ENCODE data around the gene SNF8. TPM values are rescaled to one million over a fixed set of nuclear protein-coding genes. Genes with fewer than 3 reads are reported as not detected.

The SNF8 gene
- total and polyA plus RNA-seq, 2 of the 4 experiments (the other 2 are of a cell fraction): 171 to 181 TPM

- in situ Hi-C loops (cut with MboI; ENCODE audit: low sequenced_read_pairs): no loop called here
- Histone ChIP-seq H3K4me2 (ENCODE audit: low read depth, low read length) (peak overlapping the region; percentile 91), H4K8ac (ENCODE audit: low read depth in 2 of 2, low read length in 2 of 2) (peak overlapping the region in 1 of 2 experiments; percentile 66; a peak in 1 of 4 replicates), H3K4ac (ENCODE audit: low read depth, low read length) (peak overlapping the region; percentile 57), H3K36me3 (ENCODE audit: control insufficient read depth, insufficient read depth, low read length) (peaks cover 16% of the 10 kb centered on the region), H3K18ac (ENCODE audit: low read depth, low read length) (no peak overlapping the region), H2BK20ac (ENCODE audit: low read depth, low read length) (no peak overlapping the region), H4K5ac (ENCODE audit: low read depth, low read length) (no peak overlapping the region), H3K9me1 (ENCODE audit: insufficient read depth, low read length) (peaks cover 4% of the 10 kb centered on the region; the same call in 1 of the 2 replicates), H3K9ac (ENCODE audit: low read depth, low read length) (peak overlapping the region; percentile 48; the same call in 1 of the 2 replicates), H2BK120ac (ENCODE audit: low read depth, low read length) (no peak overlapping the region), H2AK9ac (replicated peaks; ENCODE audit: low read depth, low read length, poor library complexity) (peak overlapping the region; percentile 100), H3K23ac (ENCODE audit: low read depth, low read length) (peak overlapping the region; percentile 75; the same call in 1 of the 2 replicates), H3K4me3 (ENCODE audit: insufficient read depth, low read depth, low read length) (peak overlapping the region; percentile 59; the same call in 1 of the 2 replicates), H3K27me3 (ENCODE audit: control insufficient read depth, insufficient read depth, low read length) (no peaks in the 10 kb centered on the region), H3K79me1 (ENCODE audit: low read depth in 1 of 2, low read length in 2 of 2) (peaks cover 18 to 26% of the 10 kb centered on the region in 2 experiments; a peak in 3 of 4 replicates), H2BK15ac (ENCODE audit: low read depth, low read length) (no peak overlapping the region), H2BK5ac (ENCODE audit: low read depth, low read length, poor library complexity, severe bottlenecking) (no peak overlapping the region), H3K14ac (replicated peaks; ENCODE audit: low read depth, low read length) (peak overlapping the region; percentile 52; the same call in 1 of the 2 replicates), H3K4me1 (ENCODE audit: control insufficient read depth, insufficient read depth, low read length) (peaks cover 1% of the 10 kb centered on the region; the same call in 1 of the 2 replicates), H3K27ac (ENCODE audit: insufficient read depth, low read length) (no peak overlapping the region), H2AK5ac (ENCODE audit: low read depth, low read length) (peak overlapping the region; percentile 95), H3K56ac (ENCODE audit: extremely low read depth, insufficient read depth, low read length) (0 out of 2 replicates have a peak overlapping the region, but pooled peaks have one; percentile 46), H4K91ac (ENCODE audit: insufficient read depth, low read depth, low read length) (no peak overlapping the region), H2AFZ (replicated peaks; ENCODE audit: low read length, poor library complexity) (no peak overlapping the region), H3K9me3 (ENCODE audit: control insufficient read depth, insufficient read depth, low read length) (no peaks in the 10 kb centered on the region), H4K20me1 (ENCODE audit: insufficient read depth, low read length) (no peaks in the 10 kb centered on the region)
- POLR2A ChIA-PET (ENCODE audit: unreplicated experiment): no interaction called here
- no peak for ATAC-seq (ENCODE audit: low read depth)
- TF ChIP-seq RFX5 (IDR thresholded peaks at IDR 0.05; ENCODE audit: low read depth, low read length) (no peak), MAFK (IDR thresholded peaks at IDR 0.05; ENCODE audit: low read depth, low read length) (peak; percentile 67)
- 43% methylated on average over 1 of the region's 5 CpGs; no CpG with 5 or more reads in 1 of the 2 experiments for WGBS, 2 experiments (ENCODE audit: extremely low coverage in 2 of 2, insufficient read length in 1 of 2)
- CTCF ChIA-PET: no interaction called here
- no TSS peak for BruUV-seq (replicated peaks)
- intact Hi-C loops (cut with micrococcal nuclease): no loop called here
- DNase-seq: no peak
- dilution Hi-C loops (cut with HindIII; ENCODE audit: low sequenced_read_pairs, unreplicated experiment): no loop called here
These were observed 50.8 kb downstream of the SNF8 start for GRCh38 chr17:48893646-48894508.
